Measurements from ENCODE around the gene ALPI.
"Not testable (repeated sequence)": the region's sequence is repeated elsewhere in the genome, so short reads cannot be mapped to it uniquely, and the experiment has no call there.

The ALPI gene

GRCh38 chr2:232436381-232437194 is 19.4 kb upstream of the ALPI start:
- no peak for DNase-seq (ENCODE audit: low read depth)
- TF ChIP-seq CTCF (conservative IDR thresholded peaks at IDR 0.05; ENCODE audit: control insufficient read depth, insufficient read depth, low read depth, low read length) = no peak
- H3K4me3 ChIP-seq (ENCODE audit: control insufficient read depth, low read depth, low read length) = no peak overlapping the region

GRCh38 chr2:232437195-232437571 is 18.8 kb upstream of the ALPI start:
- no peak for TF ChIP-seq CTCF (conservative IDR thresholded peaks at IDR 0.05; ENCODE audit: control insufficient read depth, insufficient read depth, low read depth, low read length)
- no peak for DNase-seq (ENCODE audit: low read depth)
- no peak overlapping the region for H3K4me3 ChIP-seq (ENCODE audit: control insufficient read depth, low read depth, low read length)

- DNase-seq (ENCODE audit: low read depth) = no peak
- no peak overlapping the region for H3K4me3 ChIP-seq (ENCODE audit: control insufficient read depth, low read depth, low read length)
- TF ChIP-seq CTCF (conservative IDR thresholded peaks at IDR 0.05; ENCODE audit: control insufficient read depth, insufficient read depth, low read depth, low read length) = no peak
Observed at GRCh38 chr2:232438091-232438490, 17.9 kb upstream of the ALPI start.

GRCh38 chr2:232438951-232439757 is 16.8 kb upstream of the ALPI start:
- TF ChIP-seq CTCF (conservative IDR thresholded peaks at IDR 0.05; ENCODE audit: control insufficient read depth, insufficient read depth, low read depth, low read length) = peak; percentile 31
- H3K4me3 ChIP-seq (ENCODE audit: control insufficient read depth, low read depth, low read length) = no peak overlapping the region
- DNase-seq (ENCODE audit: low read depth) = peak; percentile 13

- no peak for TF ChIP-seq CTCF (conservative IDR thresholded peaks at IDR 0.05; ENCODE audit: control insufficient read depth, insufficient read depth, low read depth, low read length)
- no peak for DNase-seq (ENCODE audit: low read depth)
Observed at GRCh38 chr2:232439758-232440135, 16.2 kb upstream of the ALPI start.

GRCh38 chr2:232440220-232441018 is 15.5 kb upstream of the ALPI start:
- peak; percentile 52 for DNase-seq (ENCODE audit: low read depth)
- not testable (repeated sequence) for H3K4me3 ChIP-seq (ENCODE audit: control insufficient read depth, low read depth, low read length)
- TF ChIP-seq CTCF (conservative IDR thresholded peaks at IDR 0.05; ENCODE audit: control insufficient read depth, insufficient read depth, low read depth, low read length) = peak; percentile 72

More at GRCh38 chr2:232439758-232440135, 16.2 kb upstream of the ALPI start:
- no peak overlapping the region for H3K4me3 ChIP-seq (ENCODE audit: control insufficient read depth, low read depth, low read length)

All from fibroblast of mammary gland (primary cell).